Myocyte (in vitro differentiated cells): Measurements from ENCODE around the gene POLR3F. TPM values are rescaled to one million over a fixed set of nuclear protein-coding genes. Genes with fewer than 3 reads are reported as not detected.
"Not testable (repeated sequence)": the region's sequence is repeated elsewhere in the genome, so short reads cannot be mapped to it uniquely, and the experiment has no call there.

ENCODE experiments used
- DNase-seq: peaks from one replicate; pipeline ENCODE4 v3.0.0-alpha.2; 2012; ENCODE audit warnings: low read depth
- microRNA counts: library from miRNA; unstranded; fragments of <30 nt; microRNA quantifications from one replicate; lab custom pipeline; 2016
- microRNA-seq: library from miRNA; unstranded; fragments of <30 nt; microRNA quantifications from one replicate; pipeline ENCODE4, GENCODE V29; 2016
- total RNA-seq: library from RNA; depleted of rRNA; stranded (reverse); fragments of >200 nt; gene quantifications from 2 replicates; pipeline ENCODE4 v1.2.3, GENCODE V29; 2014

POLR3F gene
- total RNA-seq, 1 donor from 2014 or later: 18.2 TPM

DNA sequence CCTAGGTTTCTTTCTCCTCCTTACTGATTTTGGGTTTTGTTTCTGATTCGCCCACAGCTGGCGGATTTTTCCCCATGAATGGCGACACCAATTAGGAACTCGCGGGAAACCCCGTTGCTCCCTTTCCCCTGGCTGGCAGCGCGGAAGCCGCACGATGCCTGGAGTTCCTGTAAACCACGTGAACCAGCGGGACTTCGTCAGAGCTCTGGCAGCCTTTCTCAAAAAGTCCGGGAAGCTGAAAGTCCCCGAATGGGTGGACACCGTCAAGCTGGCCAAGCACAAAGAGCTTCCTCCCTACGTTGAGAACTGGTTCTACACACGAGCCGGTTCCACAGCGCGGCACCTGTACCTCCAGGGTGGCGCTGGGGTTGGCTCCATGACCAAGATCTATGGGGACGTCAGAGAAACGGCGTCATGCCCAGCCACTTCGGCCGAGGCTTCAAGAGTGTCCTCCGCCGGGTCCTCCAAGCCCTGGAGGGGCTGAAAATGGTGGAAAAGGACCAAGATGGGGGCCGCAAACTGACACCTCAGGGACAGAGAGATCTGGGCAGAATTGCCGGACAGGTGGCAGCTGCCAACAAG lies 37.4 kb downstream of the POLR3F start:
- no peak for DNase-seq

DNA sequence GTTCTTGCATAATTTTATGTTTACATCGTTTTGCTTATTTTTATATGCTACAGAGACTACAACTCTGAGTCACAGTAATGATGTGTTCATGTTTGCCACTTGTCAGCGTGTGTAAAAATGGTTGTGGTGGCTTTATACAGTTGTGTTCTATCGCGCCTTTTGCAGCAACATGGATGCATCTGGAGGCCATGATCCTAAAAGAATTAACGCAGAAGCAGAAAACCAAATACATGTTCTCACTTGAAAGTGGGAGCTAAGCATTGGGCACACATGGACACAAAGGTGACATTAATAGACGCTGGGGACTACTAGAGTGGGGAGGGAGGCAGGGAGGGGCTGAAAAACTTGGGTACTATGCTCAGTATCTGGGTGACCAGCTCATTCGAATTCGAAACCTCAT lies 39.6 kb downstream of the POLR3F start:
- DNase-seq: no peak

DNA sequence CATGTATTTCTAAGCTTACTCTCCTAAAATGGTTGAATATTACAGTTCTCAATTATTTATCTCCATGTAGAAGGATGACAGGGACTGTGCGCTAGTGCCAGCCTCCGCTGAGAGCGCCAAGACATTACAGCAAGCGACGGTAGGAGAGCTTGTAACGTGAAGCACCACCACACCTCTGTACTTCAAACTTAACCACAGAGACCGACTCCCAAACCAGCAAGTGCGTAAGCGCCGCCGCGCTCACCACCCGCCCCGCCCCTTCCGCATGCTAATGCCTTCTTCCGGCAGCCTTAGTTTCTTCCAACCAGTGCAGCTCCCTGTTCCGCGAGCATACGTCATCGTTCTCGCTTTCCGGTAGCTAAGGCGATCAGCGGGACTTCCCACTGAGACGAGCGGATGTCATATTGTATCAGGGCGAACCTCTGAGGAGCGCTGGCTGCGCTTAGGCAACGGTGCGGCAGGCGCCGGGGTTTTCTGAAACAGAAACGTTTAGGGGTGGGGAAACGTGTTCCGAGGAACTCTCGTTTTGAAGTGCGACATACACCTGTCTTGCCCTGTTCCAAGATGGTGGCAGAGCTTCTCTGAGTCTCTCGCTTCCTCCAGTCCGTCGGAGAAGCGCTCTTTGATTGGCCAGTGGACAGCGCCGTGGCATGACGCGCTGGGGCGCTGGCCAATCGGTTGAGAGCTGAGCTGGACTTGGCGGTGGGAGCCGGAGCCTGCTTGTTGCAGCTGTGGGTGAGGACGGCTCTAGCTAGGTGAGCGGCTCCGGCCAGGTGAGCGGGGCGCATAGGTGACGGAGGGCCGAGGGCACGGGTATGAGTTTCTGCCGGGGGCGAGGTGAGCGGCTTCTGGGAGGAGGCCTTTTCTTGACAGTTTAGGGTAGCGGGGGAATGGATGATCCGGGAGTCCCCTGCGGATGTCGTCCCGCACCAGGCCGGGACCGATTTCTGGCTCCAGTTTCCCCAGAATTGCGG lies 40.3 kb downstream of the POLR3F start, which contains the start of gene SEC23B:
SEC23B (plus strand) TSS at position 723 of the 974 bp plus-strand sequence. CDS start 2,896 bp downstream, outside the sequence.
- peak; percentile 98 for DNase-seq

DNA sequence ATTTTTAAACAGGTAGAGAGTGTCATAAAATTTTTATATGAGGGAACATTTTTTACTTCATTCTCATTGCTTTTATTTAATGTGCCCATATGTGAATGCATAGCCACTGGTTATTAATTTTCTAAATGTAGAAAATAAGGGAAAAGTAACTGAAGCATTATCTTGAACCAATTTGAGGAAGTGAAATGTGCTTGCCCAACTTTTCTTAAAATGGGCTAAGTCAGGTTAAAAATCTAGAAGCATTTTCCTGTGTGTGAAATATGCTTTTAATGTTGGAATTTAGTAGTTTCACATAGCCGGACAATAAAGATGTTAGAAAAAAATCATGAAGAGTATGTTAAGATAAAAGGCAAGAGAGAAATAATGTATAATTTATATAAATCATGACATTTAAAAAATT lies 44.4 kb downstream of the POLR3F start:
- DNase-seq: no peak

DNA sequence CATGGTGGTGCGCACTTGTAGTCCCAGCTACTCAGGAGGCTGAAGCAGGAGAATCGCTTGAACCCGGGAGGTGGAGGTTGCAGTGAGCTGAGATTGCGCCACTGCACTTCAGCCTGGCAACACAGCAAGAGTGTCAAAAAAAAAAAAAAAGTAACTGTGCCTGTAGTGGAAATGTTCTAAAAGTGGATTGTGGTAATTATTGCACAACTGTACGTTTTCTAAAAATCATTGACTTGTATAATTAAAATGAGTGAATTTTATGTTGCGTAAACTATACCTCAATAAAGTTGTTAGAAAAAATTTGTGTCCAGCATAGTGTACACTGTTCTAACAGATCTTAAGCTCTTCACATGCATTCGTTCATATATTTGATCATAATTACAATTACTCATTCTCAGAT lies 46.0 kb downstream of the POLR3F start:
- DNase-seq: no peak

DNA sequence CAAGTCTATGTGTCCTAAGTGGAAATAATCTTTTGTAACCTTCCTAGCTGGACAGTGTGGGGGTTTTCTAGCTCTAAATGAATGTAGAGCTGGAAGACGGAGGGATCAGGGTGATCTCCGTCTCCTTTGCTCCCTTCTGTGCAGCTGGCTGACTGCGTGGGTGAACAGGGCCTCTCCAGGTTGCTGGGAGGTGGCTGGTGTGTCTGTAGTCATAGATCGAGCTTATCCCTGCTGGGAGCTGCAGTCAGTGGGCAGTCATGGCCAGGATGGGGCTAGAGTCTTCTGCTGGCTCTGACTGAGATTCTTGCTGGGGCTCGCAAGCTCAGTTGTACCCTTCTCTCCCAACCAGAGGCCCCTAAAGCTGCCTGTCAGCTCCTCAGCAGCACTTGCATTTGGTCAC lies 46.9 kb downstream of the POLR3F start:
- no peak for DNase-seq

DNA sequence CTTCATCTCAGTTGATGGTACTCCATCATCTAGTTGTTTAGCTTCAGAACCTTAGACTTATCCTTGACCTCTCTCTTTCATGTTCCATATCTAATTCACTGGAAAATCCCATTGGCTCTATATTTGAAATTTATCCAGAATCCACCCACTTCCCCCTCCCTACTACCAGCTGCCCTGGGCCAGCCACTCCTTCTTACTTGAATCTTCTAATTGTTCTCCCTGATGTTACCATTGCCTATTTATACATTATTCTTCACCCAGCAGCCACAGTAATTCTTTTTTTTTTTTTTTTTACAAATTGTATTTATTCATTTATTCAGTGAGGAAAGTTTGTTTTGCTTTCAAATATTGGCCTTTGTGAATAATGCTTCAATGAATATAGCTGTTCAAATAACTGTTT lies 48.8 kb downstream of the POLR3F start:
- no peak for DNase-seq

DNA sequence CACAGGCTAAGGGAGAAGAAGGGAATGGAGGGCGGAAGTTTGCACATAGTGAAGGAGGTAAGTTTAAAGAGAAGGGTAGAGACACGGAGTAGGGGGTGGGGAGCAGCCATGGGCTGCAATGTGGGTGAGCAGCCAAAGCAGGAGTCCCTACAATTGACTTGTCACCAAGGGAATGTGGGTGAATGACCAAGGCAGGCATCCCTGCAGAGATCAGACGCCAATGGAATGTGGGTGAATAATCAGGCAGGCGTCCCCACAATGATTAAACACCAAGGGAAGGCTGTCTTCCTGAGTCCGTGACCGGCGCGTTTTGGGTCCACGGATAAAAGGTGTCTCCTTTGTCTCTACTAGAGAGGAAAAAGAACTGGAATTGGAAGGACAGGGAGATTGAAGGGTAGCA lies 54.9 kb downstream of the POLR3F start:
- not testable (repeated sequence) for DNase-seq

DNA sequence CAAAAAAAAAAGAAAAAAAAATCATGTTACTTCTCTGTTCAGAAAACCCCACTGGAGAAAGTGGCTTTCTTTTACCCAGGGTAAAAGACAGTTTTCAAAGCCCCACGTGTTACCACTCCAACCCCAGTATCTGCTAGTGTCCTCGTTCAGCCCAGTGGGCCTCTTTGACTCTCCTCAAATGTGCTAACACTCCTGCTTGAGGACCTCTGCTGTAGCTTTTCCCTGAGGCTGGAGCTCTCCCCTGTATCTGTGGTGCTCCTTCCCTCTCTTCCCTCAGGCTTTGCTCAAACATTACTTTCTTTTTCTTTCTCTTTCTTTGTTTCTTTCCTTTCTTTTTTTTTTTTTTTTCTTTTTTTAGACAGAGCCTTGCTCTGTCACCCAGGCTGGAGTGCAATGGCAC lies 55.9 kb downstream of the POLR3F start:
- DNase-seq: no peak

DNA sequence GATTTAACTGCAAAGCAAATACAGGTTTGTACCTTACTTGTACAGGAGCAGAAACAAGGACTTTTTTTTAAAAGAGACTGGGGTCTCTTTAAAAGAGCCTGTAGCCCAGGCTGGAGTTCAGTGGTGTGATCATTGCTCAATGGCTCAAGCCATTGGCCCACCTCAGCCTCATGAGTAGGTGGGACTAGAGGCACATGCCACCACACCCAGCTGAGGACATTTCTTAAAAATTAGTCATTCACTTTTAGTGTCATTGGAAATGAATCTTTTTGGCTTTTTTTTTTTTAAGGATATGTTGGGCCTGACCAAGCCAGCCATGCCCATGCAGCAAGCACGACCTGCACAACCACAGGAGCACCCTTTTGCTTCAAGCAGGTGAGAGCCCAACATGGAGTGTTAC lies 57.5 kb downstream of the POLR3F start:
- peak; percentile 19 for DNase-seq

DNA sequence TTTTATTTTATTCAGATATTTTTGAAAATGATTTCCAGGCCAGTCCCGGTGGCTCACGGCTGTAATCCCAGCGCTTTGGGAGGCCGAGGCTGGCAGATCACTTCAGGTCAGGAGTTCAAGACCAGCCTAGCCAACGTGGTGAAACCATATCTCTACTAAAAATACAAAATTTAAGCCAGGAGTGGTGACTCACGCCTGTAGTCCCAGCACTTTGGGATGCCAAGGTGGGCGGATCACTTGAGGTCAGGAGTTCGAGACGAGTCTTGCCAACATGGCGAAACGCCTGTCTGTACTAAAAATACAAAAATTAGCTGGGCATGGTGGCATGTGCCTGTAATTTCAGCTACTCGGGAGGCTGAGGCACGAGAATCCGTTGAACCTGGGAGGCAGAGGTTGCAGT lies 59.6 kb downstream of the POLR3F start:
- not testable (repeated sequence) for DNase-seq

DNA sequence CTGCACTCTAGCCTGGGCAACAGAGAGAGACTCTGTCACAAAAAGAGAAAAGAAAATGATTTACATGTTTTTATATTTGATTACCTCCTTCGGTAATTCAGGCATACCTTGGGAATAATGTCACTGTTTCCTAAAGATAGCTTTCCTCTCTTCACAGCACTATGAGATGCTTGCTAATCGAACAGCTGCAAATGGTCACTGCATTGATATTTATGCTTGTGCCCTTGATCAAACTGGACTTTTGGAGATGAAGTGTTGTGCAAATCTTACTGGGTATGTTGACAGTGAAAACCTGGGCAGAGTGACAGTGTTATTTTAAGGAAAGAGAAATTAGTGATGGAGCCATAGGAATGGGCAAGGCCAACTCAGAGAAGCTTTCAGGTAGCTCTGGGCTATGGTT lies 60.1 kb downstream of the POLR3F start:
- no peak for DNase-seq

DNA sequence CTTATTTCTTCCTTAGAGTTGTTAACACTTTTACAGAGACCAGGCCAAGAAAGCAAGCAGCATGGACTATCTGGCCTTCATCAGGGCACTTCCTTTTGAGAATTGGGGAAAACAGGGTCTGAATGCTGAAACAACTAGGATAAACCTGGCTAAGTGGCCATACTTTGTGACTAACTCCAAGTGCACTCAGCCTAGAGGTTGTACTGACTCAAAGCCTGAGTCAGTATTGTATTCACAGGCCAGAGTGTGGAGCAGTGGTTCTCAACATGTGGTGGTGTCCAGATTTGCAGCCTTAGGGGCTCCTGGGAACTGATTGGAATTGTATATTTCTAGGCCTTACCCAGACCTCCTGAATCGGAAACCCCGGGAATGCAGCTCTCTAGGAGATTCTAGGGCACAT lies 60.6 kb downstream of the POLR3F start:
- no peak for DNase-seq

DNA sequence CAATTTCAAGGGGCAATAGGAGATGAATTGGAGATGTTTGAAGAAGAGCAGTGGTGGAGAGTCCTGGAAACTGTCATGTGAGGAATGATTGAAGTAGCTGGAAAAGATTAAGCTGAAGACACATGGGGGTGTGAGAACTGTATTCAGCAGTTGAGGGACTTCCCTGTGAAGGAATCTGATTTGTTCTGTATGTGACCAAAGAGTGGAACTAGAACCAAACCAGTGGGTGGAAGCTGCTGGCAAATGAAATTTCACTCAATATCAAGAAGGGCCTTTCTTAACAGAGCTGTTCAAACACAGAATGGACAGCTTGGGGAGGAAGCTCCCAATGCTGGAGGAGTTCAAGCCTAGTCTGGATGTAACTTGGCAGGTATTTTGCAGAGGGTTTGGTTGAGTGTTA lies 61.9 kb downstream of the POLR3F start:
- DNase-seq: no peak

DNA sequence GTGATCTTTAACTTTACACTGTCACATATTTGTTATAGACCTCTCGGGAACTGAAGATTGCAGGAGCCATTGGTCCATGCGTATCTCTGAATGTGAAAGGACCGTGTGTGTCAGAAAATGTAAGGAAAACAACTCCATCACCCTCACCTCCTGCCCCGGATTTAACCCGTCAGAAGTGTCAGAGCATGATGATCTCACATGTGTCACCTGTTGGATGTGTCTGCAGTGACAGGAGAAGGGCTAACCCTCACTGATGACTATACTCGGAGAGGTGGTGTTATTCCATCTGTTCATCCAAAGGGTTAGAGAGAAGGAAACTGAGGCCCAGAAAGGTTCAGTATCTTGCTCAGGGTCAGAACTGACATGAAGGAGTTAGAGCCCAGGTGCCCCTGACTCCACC lies 65.4 kb downstream of the POLR3F start:
- no peak for DNase-seq

DNA sequence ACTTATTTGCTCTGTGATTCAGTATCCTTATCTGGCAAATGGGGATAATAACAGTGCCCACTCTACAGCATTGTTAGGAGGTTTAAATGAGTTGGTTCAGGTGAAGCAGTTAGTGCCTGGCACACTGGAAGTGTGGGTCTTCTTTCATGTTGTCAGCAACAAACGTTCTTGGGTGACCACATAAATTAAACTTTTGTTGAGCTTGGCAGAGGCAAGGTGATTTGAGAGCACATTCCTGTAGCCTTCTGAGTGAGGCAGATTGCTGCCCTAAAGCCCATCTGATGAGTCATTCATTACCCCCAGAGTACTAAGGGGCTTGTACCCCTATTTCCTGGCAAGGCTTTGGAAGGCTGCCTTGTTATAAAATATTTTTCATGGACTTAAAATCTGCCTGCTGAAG lies 66.3 kb downstream of the POLR3F start:
- no peak for DNase-seq

DNA sequence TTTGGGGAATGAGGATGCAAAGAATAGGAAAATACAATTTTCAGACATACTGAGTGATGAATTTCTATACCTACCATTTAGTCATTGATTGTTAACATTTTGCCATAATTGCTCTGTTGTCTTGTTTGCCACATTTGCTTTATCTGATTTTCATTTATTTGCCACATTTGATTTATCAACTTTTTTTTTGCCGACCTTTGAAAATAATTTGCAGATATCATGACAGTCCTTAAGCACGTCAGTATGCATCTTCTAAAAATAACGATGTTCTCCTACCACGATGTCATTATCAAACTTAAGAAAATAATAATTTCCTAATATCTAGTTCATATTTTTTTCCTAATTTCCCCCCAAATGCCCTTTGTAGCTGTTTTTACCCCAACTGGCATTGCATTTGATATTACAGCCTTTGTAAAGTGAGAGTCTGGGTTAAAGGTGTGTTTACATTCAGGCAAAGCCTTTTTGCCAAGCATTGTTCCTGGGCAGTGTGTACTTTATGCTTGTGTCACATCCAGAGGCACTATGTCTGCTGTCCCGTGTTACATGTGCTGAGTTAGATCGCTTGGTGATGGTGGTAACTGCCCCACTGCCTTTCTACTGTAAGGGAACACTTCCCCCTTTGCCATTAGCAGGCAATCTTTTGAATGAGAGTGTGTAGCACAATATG lies 66.9 kb downstream of the POLR3F start:
- DNase-seq: no peak

MicroRNA genes within 50 kb of the gene (microRNA counts, 767-probe panel; counts per million panel counts)
- microRNA hsa-miR-3192 (lab: Ali Mortazavi, UCI): not detected

Small RNA genes lying within 50 kb of the gene (microRNA-seq; reads per million reads assigned to microRNA genes)
- 0.65 reads per million for gene MIR3192

Other genes starting within 250 kb of the POLR3F start
- gene ZNF133, start 178.9 kb upstream of the POLR3F start, total RNA-seq: 9.0 and 16.4 TPM in 2 replicates
- gene DZANK1, start 360 bp upstream of the POLR3F start, total RNA-seq: 0.32 and 1.1 TPM in 2 replicates
- 9.0 and 23.0 TPM in 2 replicates for gene RBBP9, start 29.8 kb downstream of the POLR3F start, total RNA-seq
- 23.3 and 28.0 TPM in 2 replicates for gene SEC23B, start 40.5 kb downstream of the POLR3F start, total RNA-seq
- 93.0 and 130 TPM in 2 replicates for gene SMIM26, start 100.0 kb downstream of the POLR3F start, total RNA-seq
- 25.1 and 25.6 TPM in 2 replicates for gene DTD1, start 120.7 kb downstream of the POLR3F start, total RNA-seq